Natural killer cell (primary cell): ENCODE data around the gene GALNT10. TPM values are rescaled to one million over a fixed set of nuclear protein-coding genes. Genes with fewer than 3 reads are reported as not detected.

Experiments used
- ATAC-seq, 3 donors: fragments of 150-1000 bp in 2 of 3; fragments of 200-7000 bp in 1 of 3; cut with Tn5 transposase; 1 replicate in 1 of 3; 2 replicates in 2 of 3; pipeline ENCODE4 v1.10.0; 2021; ENCODE audit warnings: mild to moderate bottlenecking in 2 of 3, moderate library complexity in 2 of 3
- DNase-seq, 2 donors: peaks; one replicate each; pipeline versions ENCODE4 v3.0.0 to v3.0.0-alpha.2; 2013 to 2021; ENCODE audit warnings: mixed read lengths in 1 of 2
- H3K27ac ChIP-seq: one replicate; pipeline ENCODE4 v1.5.1; 2013; ENCODE audit warnings: mild to moderate bottlenecking, low read length
- H3K27me3 ChIP-seq: one replicate; pipeline ENCODE4 v1.6.1; 2013; ENCODE audit warnings: low read length; ENCODE audit not compliant: control insufficient read depth, insufficient read depth
- H3K36me3 ChIP-seq: one replicate; pipeline ENCODE4 v1.6.1; 2013; ENCODE audit warnings: low read length; ENCODE audit not compliant: control insufficient read depth, insufficient read depth
- H3K4me1 ChIP-seq: one replicate; pipeline ENCODE4 v1.6.1; 2013; ENCODE audit warnings: low read length; ENCODE audit not compliant: control insufficient read depth, insufficient read depth
- H3K4me3 ChIP-seq: one replicate; pipeline ENCODE4 v1.5.1; 2013; ENCODE audit warnings: low read length
- H3K9me3 ChIP-seq: one replicate; pipeline ENCODE4 v1.6.1; 2013; ENCODE audit warnings: low read length; ENCODE audit not compliant: control insufficient read depth, insufficient read depth
- H3K27ac Mint-ChIP-seq, 2 donors: one replicate each; pipeline ENCODE4 v1.8.0; 2022; ENCODE audit warnings: mild to moderate bottlenecking in 2 of 2, mixed read lengths in 2 of 2, moderate library complexity in 1 of 2
- H3K27me3 Mint-ChIP-seq, 2 donors: one replicate each; pipeline ENCODE4 v1.8.0; 2022; ENCODE audit warnings: low read depth in 2 of 2, mixed read lengths in 2 of 2
- H3K36me3 Mint-ChIP-seq: one replicate; pipeline ENCODE4 v1.8.0; 2022; ENCODE audit warnings: mixed read lengths
- H3K4me1 Mint-ChIP-seq, 2 donors: one replicate each; pipeline ENCODE4 v1.8.0; 2022; ENCODE audit warnings: mixed read lengths in 2 of 2
- H3K4me3 Mint-ChIP-seq: one replicate; pipeline ENCODE4 v1.8.0; 2022; ENCODE audit warnings: mild to moderate bottlenecking, moderate library complexity, mixed read lengths
- H3K9me3 Mint-ChIP-seq, 2 donors: one replicate each; pipeline ENCODE4 v1.8.0; 2022; ENCODE audit warnings: mixed read lengths in 2 of 2
- WGBS: methylation state at CpG from one replicate; pipeline ENCODE4 v1.1.7; 2013; ENCODE audit warnings: missing lambda C conversion rate; ENCODE audit not compliant: insufficient coverage; 5-methylcytosine and 5-hydroxymethylcytosine counted together
- intact Hi-C: fragments of 100-400 bp; cut with micrococcal nuclease; formaldehyde crosslinking; loops from one replicate; pipeline ENCODE4 v1.14.2; 2022
- total RNA-seq, 4 donors: library from RNA; stranded (reverse); fragments of 120-200 nt in 1 of 4; gene quantifications; one replicate each; pipeline versions ENCODE4 v1.2.3 to v1.2.4, GENCODE V29; 2013 to 2022
- TF ChIP-seq, protein P1 (sequence below): fragments of 200-600 bp; IDR thresholded peaks from one replicate; pipeline ENCODE4 v1.8.0; 2022; ENCODE audit warnings: antibody characterized with exemption

The GALNT10 gene
- total RNA-seq, 3 donors from 2014 or later (not counting 1 experiment from before 2014, with no cell fraction given) = 77.0 to 92.6 (median 77.6) TPM

GRCh38 chr5:154262342-154262741 is 71.8 kb downstream of the GALNT10 start:
- ATAC-seq (no peak), DNase-seq (no peak)
- H3K27ac Mint-ChIP-seq = peak overlapping the region; percentile 41 to 56
- H3K36me3 ChIP-seq = peaks cover 2% of the 10 kb centered on the region
- TF ChIP-seq, protein P1, sequence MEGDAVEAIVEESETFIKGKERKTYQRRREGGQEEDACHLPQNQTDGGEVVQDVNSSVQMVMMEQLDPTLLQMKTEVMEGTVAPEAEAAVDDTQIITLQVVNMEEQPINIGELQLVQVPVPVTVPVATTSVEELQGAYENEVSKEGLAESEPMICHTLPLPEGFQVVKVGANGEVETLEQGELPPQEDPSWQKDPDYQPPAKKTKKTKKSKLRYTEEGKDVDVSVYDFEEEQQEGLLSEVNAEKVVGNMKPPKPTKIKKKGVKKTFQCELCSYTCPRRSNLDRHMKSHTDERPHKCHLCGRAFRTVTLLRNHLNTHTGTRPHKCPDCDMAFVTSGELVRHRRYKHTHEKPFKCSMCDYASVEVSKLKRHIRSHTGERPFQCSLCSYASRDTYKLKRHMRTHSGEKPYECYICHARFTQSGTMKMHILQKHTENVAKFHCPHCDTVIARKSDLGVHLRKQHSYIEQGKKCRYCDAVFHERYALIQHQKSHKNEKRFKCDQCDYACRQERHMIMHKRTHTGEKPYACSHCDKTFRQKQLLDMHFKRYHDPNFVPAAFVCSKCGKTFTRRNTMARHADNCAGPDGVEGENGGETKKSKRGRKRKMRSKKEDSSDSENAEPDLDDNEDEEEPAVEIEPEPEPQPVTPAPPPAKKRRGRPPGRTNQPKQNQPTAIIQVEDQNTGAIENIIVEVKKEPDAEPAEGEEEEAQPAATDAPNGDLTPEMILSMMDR = no peak
- no peak overlapping the region for H3K27ac ChIP-seq
- H3K4me1 ChIP-seq = peaks cover 7% of the 10 kb centered on the region
- intact Hi-C loops = no loop called here
- H3K27me3 ChIP-seq = no peaks in the 10 kb centered on the region
- WGBS = 98% methylated on average over 2 of the region's 2 CpGs
- H3K27me3 Mint-ChIP-seq = no peaks in the 10 kb centered on the region
- H3K36me3 Mint-ChIP-seq = peaks cover 8% of the 10 kb centered on the region
- no peak overlapping the region for H3K4me3 Mint-ChIP-seq
- no peaks in the 10 kb centered on the region for H3K9me3 Mint-ChIP-seq
- peaks cover 26 to 37% of the 10 kb centered on the region in 2 donors for H3K4me1 Mint-ChIP-seq
- no peak overlapping the region for H3K4me3 ChIP-seq
- H3K9me3 ChIP-seq = no peaks in the 10 kb centered on the region

GRCh38 chr5:154264549-154265196 is 74.1 kb downstream of the GALNT10 start:
- 100% methylated on average over 1 of the region's 5 CpGs for WGBS
- Mint-ChIP-seq H3K9me3 (no peaks in the 10 kb centered on the region), H3K36me3 (peaks cover 8% of the 10 kb centered on the region), H3K27me3 (no peaks in the 10 kb centered on the region), H3K4me1 (peaks cover 32 to 51% of the 10 kb centered on the region in 2 donors), H3K4me3 (no peak overlapping the region), H3K27ac (peak overlapping the region; percentile 43 to 57)
- ATAC-seq (no peak), DNase-seq (no peak)
- no peaks in the 10 kb centered on the region for H3K9me3 ChIP-seq
- H3K36me3 ChIP-seq = peaks cover 2% of the 10 kb centered on the region
- peaks cover 10% of the 10 kb centered on the region for H3K4me1 ChIP-seq
- H3K4me3 ChIP-seq = no peak overlapping the region
- intact Hi-C loops = no loop called here
- TF ChIP-seq, protein P1 = no peak
- H3K27me3 ChIP-seq = no peaks in the 10 kb centered on the region
- H3K27ac ChIP-seq = no peak overlapping the region

- H3K36me3 Mint-ChIP-seq = peaks cover 8% of the 10 kb centered on the region
- peak overlapping the region; percentile 43 to 57 for H3K27ac Mint-ChIP-seq
- no peak for DNase-seq
- TF ChIP-seq, protein P1 = no peak
- H3K4me3 Mint-ChIP-seq = peak overlapping the region; percentile 31
- H3K4me1 Mint-ChIP-seq = peaks cover 30 to 57% of the 10 kb centered on the region in 2 donors
- peak; percentile 40 to 68 (median 46) for ATAC-seq
- no peaks in the 10 kb centered on the region for H3K9me3 Mint-ChIP-seq
- peaks cover 2% of the 10 kb centered on the region for H3K36me3 ChIP-seq
- no peaks in the 10 kb centered on the region for H3K27me3 Mint-ChIP-seq
- no peaks in the 10 kb centered on the region for H3K9me3 ChIP-seq
- 93% methylated on average over 2 of the region's 2 CpGs for WGBS
- intact Hi-C loops = no loop called here
- H3K4me1 ChIP-seq = peaks cover 11% of the 10 kb centered on the region
- no peak overlapping the region for H3K4me3 ChIP-seq
- H3K27me3 ChIP-seq = no peaks in the 10 kb centered on the region
- H3K27ac ChIP-seq = no peak overlapping the region
These were observed 74.8 kb downstream of the GALNT10 start for GRCh38 chr5:154265197-154265773.
